ENCODE results near the gene LAMA2.

DNA sequence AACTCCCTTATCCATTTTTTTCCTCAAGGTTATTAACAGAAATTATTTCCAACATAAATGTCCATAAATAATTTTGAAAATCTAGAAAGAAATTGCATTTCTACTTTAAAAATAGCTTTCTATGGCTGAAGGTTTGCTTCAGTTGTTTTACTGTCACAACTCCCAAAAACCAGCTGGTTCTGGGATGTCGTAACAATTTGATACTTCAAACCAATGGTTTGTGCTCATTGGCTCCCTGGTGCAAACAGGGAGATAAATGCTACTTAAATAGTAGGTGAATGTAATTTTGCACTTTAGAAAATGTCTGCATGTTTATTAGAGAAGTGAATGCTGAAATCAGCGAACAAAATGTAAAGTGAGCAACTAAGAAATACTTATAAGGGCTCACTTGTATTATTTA, 31.1 kb downstream of the LAMA2 start:
- TF ChIP-seq, protein P1, sequence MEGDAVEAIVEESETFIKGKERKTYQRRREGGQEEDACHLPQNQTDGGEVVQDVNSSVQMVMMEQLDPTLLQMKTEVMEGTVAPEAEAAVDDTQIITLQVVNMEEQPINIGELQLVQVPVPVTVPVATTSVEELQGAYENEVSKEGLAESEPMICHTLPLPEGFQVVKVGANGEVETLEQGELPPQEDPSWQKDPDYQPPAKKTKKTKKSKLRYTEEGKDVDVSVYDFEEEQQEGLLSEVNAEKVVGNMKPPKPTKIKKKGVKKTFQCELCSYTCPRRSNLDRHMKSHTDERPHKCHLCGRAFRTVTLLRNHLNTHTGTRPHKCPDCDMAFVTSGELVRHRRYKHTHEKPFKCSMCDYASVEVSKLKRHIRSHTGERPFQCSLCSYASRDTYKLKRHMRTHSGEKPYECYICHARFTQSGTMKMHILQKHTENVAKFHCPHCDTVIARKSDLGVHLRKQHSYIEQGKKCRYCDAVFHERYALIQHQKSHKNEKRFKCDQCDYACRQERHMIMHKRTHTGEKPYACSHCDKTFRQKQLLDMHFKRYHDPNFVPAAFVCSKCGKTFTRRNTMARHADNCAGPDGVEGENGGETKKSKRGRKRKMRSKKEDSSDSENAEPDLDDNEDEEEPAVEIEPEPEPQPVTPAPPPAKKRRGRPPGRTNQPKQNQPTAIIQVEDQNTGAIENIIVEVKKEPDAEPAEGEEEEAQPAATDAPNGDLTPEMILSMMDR (IDR thresholded peaks at IDR 0.05), result no peak
- no peak for TF ChIP-seq POLR2A (IDR thresholded peaks at IDR 0.05)

Data from uterus (tissue), 2 donors.